Ascending aorta (tissue), 2 donors: ENCODE data around the gene PDE10A. TPM values are rescaled to one million over a fixed set of nuclear protein-coding genes. Genes with fewer than 3 reads are reported as not detected.

ENCODE experiments used
- DNase-seq, 2 donors: peaks; one replicate each; pipeline ENCODE4 v3.0.0-alpha.2; 2019; ENCODE audit warnings: low spot score in 2 of 2
- H3K27ac ChIP-seq, 2 donors: fragments of 200-600 bp; sonication (generic); one replicate each; pipeline ENCODE4 v1.5.1; 2016 to 2017; ENCODE audit warnings: mild to moderate bottlenecking in 1 of 2
- H3K27me3 ChIP-seq: fragments of 200-600 bp; sonication (generic); one replicate; pipeline ENCODE4 v1.5.1; 2017
- H3K36me3 ChIP-seq, 2 donors: fragments of 200-600 bp; sonication (generic); one replicate each; pipeline ENCODE4 v1.5.1; 2016
- H3K4me1 ChIP-seq, 2 donors: fragments of 200-600 bp; sonication (generic); one replicate each; pipeline ENCODE4 v1.5.1; 2016 to 2017; ENCODE audit warnings: mild to moderate bottlenecking in 1 of 2
- H3K4me3 ChIP-seq, 2 donors: fragments of 200-600 bp; sonication (generic); one replicate each; pipeline ENCODE4 v1.5.1; 2016 to 2017; ENCODE audit warnings: mild to moderate bottlenecking in 1 of 2
- H3K9me3 ChIP-seq, 2 donors: fragments of 200-600 bp; sonication (generic); one replicate each; pipeline ENCODE4 v1.5.1; 2016
- intact Hi-C: fragments of 100-400 bp; cut with DNase I; formaldehyde crosslinking; loops from one replicate; pipeline ENCODE4 v1.15.1; 2023
- total RNA-seq: library from RNA; depleted of rRNA; stranded (reverse); fragments of >200 nt; gene quantifications from one replicate; pipeline ENCODE4 v1.1.0, GENCODE V29; 2016
- TF ChIP-seq, protein P1 (sequence below), 3 experiments: fragments of 200-600 bp in 2 of 3; fragments of 450-650 bp in 1 of 3; sonication (generic) in 2 of 3; IDR thresholded peaks; one replicate each; pipeline ENCODE4 v1.5.1; 2016 to 2019; ENCODE audit warnings: antibody characterized with exemption in 3 of 3, mild to moderate bottlenecking in 1 of 3, moderate library complexity in 1 of 3

PDE10A gene
- total RNA-seq, 1 donor from 2014 or later: 2.0 TPM

DNA sequence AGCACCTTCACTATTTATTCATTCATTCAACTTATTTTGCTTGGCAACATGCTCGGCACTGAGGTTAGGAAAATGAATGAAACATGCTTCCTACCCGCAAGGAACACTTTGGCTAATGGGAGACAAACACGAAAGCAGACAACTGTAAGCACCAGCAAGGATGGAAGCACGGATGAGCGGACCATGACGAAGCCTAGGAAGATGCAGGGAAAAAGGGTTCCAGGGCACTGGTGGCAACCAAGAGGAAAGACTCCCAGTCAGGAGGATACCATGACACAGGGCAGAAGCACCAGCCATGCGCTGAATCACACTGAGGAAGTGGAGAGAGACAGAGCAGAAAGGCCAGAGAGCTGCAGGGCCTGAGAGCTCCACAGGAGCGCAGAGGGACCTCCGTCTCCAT lies 9.8 kb downstream of the PDE10A start:
- Histone ChIP-seq H3K27me3 (no peaks in the 10 kb centered on the region), H3K9me3 (no peaks in the 10 kb centered on the region), H3K4me1 (no peaks in the 10 kb centered on the region), H3K27ac (no peak overlapping the region), H3K4me3 (no peak overlapping the region), H3K36me3 (no peaks in the 10 kb centered on the region)
- TF ChIP-seq, protein P1, sequence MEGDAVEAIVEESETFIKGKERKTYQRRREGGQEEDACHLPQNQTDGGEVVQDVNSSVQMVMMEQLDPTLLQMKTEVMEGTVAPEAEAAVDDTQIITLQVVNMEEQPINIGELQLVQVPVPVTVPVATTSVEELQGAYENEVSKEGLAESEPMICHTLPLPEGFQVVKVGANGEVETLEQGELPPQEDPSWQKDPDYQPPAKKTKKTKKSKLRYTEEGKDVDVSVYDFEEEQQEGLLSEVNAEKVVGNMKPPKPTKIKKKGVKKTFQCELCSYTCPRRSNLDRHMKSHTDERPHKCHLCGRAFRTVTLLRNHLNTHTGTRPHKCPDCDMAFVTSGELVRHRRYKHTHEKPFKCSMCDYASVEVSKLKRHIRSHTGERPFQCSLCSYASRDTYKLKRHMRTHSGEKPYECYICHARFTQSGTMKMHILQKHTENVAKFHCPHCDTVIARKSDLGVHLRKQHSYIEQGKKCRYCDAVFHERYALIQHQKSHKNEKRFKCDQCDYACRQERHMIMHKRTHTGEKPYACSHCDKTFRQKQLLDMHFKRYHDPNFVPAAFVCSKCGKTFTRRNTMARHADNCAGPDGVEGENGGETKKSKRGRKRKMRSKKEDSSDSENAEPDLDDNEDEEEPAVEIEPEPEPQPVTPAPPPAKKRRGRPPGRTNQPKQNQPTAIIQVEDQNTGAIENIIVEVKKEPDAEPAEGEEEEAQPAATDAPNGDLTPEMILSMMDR (IDR thresholded peaks at IDR 0.05): no peak
- no peak for DNase-seq
- intact Hi-C loops: no loop called here

DNA sequence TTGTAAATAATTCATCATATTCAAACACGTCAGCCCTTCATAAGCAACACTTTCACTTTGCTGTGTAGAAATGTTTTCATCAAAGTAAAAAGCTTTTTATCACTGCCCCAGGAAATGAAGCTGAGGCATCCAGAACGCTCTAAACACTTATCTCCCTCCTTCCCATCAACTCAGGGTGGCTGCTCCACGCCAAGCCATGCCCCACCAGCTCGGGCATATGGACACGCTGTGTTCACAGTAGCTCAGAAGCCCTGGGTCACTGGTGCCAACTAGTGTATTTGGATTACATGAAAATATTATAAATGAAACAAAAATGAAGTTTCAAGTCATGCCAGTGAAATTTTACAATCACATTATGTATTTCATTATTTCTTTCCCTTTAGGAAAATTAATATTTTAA lies 10.3 kb downstream of the PDE10A start:
- Histone ChIP-seq H3K4me1 (no peaks in the 10 kb centered on the region), H3K9me3 (no peaks in the 10 kb centered on the region), H3K4me3 (no peak overlapping the region), H3K27ac (no peak overlapping the region), H3K27me3 (no peaks in the 10 kb centered on the region), H3K36me3 (no peaks in the 10 kb centered on the region)
- TF ChIP-seq, protein P1 (IDR thresholded peaks at IDR 0.05): no peak
- intact Hi-C loops: no loop called here
- no peak for DNase-seq

DNA sequence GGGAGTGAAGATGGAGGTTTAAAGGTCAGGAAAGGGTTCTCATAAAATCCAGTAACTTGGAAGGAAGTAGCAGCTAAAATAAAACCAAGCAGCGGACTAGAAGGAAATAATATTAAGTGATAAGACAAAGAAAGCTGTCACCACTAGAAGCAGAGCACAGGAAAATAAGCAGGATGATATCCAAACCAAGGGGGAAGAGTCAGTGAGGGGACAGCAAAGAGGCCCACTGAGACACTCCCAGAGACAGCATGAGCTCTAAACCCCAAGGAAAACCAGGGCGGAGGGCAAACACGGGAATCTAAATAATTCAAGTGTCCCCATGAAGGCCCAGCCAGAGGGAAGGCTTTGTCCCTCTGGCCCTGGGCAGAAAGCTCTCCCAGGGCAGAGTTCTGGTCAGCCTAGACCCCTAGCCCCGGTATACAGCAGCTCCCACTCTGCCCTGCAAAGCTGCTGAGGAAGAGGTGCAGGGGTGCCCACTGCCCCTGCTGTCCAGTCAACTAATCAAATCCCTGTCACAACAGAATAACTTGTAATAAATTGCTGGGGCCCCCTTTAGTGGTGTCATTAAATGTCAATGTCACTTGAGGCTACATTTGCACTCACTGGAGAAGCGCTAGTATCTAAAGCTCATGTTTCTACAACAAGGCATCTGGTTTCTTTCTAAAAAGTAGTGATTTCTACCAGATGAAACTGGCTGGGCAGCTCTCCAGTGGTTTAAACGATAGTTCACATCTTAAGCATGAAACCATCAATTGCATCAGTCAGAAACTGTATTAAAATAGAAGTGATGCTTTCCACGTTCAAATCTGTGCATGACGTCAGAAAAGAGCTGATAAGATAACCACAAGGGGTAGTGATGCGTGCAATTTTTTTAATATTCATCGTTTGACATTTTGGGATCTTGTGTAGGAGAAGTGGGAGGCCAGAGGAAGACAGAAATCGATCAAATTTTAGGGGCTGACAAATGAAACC lies 13.6 kb downstream of the PDE10A start:
- TF ChIP-seq, protein P1 (IDR thresholded peaks at IDR 0.05): no peak
- intact Hi-C loops: no loop called here
- DNase-seq: no peak

DNA sequence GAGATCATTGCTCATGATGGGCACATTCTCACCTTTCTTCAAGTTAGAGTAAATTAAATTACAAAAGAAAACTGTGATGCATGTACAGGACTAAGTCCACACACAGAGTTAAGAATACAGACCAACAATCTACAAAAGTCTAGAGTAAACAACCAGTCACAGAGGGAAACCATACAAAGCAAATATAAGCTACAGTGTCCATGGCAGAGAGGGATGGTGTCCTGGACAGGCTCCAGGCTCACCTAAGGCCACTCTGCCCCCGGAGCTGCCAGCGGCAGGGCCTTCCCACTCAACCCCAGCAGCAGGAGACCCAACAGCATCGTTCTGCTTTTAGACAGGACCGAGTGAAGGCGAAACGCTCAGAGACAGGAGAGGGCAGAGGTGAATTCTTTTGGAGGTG lies 16.0 kb downstream of the PDE10A start:
- Histone ChIP-seq H3K4me1 (no peaks in the 10 kb centered on the region), H3K36me3 (no peaks in the 10 kb centered on the region), H3K27me3 (no peaks in the 10 kb centered on the region), H3K27ac (no peak overlapping the region), H3K4me3 (no peak overlapping the region), H3K9me3 (no peaks in the 10 kb centered on the region)
- TF ChIP-seq, protein P1 (IDR thresholded peaks at IDR 0.05): no peak
- no peak for DNase-seq
- intact Hi-C loops: no loop called here

More for the DNA sequence above, 13.6 kb downstream of the PDE10A start:
- Histone ChIP-seq H3K36me3 (no peaks in the 10 kb centered on the region), H3K9me3 (no peaks in the 10 kb centered on the region), H3K27me3 (no peaks in the 10 kb centered on the region), H3K27ac (no peak overlapping the region), H3K4me1 (no peaks in the 10 kb centered on the region), H3K4me3 (no peak overlapping the region)

DNA sequence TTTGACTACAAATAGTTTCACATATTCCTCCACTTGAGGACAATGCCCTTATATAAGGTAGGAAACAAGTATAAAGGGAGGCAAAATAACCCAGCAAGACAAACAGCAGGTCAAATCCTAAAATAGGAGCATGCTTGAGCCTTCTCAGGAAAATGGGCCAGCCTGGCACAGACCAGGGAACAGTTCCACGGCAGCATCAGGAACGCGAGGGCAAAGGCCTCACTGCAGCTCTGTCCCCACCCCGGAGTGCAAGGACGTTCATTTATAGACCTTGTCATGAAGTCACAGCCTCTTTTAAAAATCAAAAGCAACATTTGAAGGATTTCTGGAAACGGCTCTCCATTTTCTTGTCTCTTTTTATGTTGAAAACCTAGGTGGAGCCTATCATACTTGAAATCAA lies 17.1 kb downstream of the PDE10A start:
- H3K36me3 ChIP-seq: no peaks in the 10 kb centered on the region
- no peaks in the 10 kb centered on the region for H3K4me1 ChIP-seq
- TF ChIP-seq, protein P1 (IDR thresholded peaks at IDR 0.05): no peak
- intact Hi-C loops: no loop called here
- no peak overlapping the region for H3K4me3 ChIP-seq
- no peak for DNase-seq
- no peaks in the 10 kb centered on the region for H3K9me3 ChIP-seq
- no peak overlapping the region for H3K27ac ChIP-seq
- no peaks in the 10 kb centered on the region for H3K27me3 ChIP-seq
